Middle frontal gyrus (tissue), 1 donor: ENCODE results near the gene TCEANC.
A peak's percentile ranks its signal among the peaks of the same experiment; 100 is the strongest.
"Not testable (repeated sequence)": the region's sequence is repeated elsewhere in the genome, so short reads cannot be mapped to it uniquely, and the experiment has no call there.

Experiments
- DNase-seq: peaks from one replicate; pipeline ENCODE4 v3.0.0-alpha.2; 2015; ENCODE audit warnings: low spot score; ENCODE audit errors: extremely low spot score

Gene TCEANC

DNA sequence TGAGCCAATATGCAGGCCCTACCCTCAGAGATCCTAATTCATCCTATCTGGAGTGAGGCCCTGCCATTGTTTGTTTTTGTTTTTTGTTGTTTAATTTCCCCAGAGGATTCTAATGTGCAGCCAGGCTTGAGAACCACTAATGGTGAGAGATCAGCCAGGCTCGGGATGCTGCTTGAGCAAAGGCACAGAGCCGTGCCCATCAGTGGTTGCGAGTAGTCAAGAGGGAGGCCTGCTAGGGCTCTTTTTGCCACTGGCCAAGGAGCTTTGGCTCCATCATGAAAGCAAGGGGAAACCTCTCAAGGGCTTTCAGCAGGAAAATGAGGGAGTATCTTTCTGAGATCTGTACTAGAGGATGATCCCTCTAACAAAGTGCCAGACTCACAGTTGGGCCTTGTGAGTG, 2.7 kb downstream of the TCEANC start:
- no peak for DNase-seq

DNA sequence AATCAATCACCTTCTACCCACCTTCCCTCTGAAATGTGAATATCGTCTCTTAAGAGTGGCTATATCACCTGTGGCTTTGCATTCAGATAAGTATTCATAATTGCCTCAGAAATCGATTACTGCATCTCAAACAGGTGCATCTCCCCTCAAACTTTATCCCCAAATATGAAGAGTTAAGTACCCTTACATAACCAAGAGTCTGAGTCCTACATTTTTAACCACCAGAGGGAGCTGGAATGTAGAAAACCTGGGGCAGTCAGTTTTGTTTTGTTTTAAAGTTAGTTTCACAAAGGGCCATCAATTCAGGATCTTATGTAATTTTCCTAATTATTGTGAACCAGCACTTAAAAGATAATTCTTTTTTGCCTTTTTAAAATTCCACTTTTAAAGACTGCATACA, 5.7 kb downstream of the TCEANC start:
- peak; percentile 36 for DNase-seq

DNA sequence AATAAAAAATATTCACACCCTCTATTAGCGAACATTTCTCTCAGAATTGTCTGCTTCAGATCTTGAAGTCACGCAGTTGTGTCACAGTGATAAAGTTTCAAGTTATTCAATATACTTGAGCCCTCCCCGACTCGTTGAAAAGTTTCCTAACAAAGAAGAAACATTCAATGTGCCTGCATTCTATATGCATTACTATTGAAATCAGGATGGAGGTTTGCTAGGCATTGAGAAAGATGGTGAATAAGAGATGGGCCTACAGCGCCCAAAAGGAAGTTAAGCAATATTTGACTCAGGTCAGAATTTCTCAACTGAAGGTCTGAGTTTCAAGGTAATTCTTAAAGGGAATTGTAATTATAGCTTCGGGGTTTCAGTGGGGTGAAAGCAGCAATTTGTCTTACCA, 6.1 kb downstream of the TCEANC start:
- DNase-seq: no peak

DNA sequence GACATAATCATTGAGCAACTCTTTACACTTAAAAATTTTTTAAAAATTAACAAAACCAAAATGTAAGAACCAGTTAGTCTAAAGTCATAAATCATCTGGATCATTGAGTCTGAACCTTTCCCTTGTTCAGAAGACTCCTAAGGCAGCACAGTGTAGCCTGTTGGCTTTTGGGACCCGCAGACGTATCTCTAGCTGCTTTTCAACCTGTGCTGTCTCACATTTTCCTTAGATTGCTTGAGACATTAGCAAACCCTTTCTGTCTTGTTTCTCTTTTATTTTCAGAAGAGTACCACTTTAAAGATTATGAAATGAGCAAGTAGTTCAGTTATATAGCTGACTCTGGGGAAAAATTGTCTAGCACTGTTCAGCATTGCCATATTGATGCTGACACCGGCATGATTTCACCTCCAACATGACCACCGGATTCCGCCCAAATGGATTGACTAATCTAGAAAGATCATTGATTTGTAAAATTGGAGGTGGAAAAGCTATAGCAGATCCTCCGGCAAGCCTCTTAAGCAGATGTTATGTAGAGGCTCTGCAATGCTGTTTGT, 8.9 kb downstream of the TCEANC start:
- DNase-seq: no peak

DNA sequence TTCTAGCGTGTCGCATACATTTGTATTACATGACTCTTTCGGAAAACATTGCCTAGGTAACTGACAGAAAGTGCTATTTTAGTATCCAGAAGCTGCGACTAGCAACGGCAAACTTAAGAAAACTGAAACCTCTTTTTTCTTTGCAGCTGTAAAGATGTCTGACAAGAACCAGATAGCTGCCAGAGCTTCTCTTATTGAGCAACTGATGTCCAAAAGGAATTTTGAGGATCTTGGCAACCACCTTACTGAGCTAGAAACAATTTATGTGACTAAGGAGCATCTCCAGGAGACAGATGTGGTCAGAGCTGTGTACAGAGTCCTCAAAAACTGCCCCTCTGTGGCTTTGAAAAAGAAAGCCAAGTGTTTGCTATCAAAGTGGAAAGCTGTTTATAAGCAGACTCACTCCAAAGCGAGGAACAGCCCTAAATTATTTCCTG, 9.4 kb downstream of the TCEANC start:
- DNase-seq: no peak

DNA sequence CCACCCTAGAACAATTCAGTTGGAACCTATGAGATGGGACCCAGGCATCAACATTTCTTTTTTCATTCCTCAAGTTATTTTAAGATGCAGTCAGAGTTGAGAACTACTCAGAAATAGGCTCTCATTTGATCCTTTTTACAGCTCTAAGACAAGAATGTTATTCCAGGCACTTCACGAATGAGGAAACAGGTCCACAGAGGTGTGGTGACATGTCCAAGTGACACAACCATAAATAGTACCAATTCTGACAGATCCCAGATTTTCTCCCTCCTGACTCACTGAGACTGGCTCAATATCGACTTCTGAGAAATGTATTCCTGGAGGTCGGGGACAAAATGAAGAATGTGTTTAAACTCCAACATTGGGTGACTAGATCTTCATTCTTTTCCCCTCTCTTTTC, 11.1 kb downstream of the TCEANC start:
- DNase-seq: no peak

DNA sequence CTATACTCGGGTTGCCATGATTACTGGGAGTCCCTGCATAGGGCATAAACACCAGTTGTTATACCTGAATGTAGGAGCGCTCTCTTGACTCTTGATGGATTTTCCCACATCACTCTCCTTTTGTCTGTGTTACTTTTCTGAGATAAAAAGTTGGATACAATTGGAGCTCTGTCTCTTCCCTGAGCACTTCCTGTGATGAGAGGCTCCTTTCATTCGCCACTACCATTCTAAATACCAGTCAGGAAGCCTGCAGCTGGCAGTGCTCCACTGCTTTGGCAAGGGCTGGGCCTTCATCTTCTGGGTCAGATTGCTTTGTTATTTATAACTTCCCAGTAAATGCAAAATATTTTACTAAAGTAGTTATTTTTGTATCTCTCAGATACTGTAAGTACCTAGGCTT, 13.9 kb downstream of the TCEANC start:
- no peak for DNase-seq

DNA sequence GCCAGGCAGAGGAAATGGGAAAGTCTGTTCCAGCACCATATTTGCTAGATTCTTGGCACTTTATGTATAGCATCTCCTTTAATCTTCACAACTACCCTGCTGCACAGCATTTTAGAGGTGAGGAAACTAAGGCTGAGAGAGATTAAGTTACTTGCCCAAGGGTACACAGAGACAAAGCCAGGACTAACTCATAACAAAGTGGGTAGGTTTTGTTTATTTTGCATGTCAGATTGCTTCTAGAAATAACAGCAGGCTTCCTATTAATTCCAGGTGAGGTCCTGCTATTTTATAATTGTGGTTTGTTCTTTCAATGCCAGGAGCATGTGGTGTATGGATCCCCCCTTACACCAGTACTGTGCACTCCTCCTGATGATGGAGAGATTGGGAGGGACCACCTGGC, 15.0 kb downstream of the TCEANC start:
- DNase-seq: no peak

DNA sequence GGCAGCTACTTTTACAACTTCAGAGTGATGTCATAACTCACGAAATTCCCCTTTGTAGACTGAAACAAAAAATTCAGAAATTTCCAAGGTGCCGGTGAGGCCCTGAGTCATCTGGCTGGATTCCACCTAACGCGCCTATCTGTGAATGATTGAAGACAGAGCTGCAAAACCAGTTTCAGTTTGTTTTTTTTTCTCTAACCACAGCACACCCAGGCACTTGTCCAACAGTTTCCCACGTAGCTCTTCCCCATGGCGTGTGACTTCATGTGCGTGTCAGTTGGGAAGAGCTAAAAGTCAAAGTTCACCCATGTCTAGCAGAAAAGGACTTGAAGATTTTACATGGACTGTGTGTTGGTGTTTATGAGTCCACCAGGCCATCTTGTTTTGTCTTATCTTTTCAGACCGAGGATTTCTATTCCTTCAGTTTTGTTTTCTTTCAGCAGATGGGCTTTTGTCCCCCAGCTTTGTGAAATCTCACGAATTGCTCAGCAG, 16.4 kb downstream of the TCEANC start:
- no peak for DNase-seq

DNA sequence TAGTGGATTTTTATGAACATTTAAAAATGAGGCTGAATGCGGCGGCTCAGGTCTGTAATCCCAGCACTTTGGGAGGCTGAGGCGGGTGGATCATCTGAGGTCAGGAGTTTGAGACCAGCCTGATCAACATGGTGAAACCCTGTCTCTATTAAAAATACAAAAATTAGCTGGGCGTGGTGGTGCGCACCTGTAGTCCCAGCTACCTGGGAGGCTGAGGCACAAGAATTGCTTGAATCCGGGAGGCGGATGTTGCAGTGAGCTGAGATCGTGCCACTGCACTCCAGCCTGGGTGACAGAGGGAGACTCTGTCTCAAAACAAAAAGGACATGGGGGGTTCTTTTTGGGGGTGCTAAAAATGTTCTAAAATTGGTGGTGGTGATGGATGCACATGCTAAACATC, 16.8 kb downstream of the TCEANC start:
- not testable (repeated sequence) for DNase-seq

DNA sequence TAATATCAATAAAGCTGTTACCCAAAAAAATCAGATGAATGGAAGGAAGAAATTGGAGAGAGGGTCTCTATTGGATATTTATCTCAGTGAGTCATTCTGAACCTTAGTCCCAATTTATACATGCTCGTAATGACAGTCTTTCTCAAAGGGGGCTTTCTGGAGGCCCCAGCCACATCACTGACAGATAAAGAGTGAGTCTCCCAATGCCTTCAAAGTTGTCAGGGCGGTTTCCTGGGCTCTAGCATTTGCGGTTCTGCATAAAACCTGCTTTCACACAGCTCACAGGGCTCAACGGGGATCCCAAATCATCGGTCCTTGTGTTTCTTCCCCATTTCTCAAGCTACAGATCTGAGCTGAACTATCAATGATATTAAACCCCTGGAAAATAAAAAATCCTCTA, 17.3 kb downstream of the TCEANC start:
- DNase-seq: no peak

DNA sequence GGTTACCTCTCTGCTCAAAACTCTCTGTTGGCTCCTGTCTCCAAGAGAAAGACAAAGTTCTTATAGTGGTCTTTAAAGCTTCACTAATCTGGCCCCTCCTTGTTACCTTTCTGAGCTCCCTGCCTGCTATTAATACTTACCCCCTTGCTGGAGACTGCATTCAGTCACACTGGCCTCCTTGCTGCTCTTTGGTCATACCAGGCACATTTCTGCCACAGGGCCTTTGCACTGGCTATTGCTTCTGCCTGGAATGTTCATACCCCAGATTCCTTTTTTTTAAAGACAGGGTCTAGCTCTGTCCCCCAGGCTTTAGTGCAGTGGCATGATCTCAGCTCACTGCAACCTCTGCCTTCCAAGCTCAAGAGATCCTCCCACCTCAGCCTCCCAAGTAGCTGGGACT, 20.1 kb downstream of the TCEANC start:
- no peak for DNase-seq

DNA sequence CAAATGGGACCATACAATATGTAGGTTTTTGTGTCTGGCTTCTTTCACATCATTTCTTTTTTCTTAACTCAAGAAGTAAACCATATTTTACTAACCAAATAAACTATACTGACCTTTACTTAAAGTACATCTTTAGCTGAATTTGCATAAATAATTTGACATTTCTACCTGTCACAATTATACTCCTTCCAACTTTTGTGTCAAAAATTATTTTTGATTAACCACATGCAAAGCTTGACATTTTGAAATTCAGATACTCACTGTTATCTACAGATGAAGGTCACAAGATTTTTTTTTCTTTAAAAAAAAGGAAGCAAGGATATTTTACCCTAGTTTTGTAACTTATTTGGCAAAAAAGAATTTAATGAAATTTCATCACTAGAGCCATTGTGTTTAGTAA, 23.9 kb downstream of the TCEANC start:
- no peak for DNase-seq

DNA sequence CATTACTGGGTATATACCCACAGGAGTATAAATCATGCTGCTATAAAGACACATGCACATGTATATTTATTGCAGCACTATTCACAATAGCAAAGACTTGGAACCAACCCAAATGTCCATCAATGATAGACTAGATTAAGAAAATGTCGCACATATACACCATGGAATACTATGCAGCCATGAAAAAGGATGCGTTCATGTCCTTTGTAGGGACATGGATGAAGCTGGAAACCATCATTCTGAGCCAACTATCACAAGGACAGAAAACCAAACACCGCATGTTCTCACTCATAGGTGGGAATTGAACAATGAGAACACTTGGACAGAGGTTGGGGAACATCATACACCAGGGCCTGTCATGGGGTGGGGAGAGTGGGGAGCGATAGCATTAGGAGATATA, 26.8 kb downstream of the TCEANC start:
- DNase-seq: not testable (repeated sequence)

DNA sequence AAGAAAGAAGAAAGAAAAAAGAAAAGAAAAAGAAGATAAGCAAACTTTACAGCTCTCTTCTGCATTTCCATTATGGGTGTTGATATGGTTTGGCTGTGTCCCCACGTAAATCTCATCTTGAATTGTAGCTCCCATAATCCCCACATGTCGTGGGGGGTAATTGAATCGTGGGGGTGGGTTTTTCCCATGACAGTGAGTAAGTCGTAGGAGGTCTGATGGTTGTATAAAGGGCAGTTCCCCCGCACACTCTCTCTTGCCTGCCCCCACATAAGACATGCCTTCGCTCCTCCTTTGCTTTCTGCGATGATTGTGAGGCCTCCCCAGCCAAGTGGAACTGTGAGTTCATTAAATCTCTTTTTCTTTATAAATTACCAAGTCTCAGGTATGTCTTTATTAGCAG, 28.7 kb downstream of the TCEANC start:
- DNase-seq: no peak

DNA sequence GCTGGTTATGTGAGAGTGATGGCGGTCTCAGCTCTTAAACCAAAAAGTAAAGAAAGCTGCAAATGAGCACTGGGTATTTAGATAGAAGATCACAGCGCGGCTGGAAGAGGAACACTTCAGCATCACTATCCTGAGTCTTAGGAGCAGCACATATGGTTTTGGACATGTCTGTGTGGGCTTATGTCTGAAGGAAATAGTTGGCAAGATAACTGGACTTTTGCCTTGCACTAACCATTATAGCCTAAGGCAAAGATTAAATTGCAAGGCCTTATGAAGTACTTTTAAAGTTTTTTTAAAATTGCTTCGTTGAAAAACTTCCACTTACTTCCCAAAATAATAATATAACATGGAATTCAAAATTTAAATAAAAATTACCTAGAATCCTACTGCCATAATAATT, 31.4 kb downstream of the TCEANC start:
- DNase-seq: no peak

DNA sequence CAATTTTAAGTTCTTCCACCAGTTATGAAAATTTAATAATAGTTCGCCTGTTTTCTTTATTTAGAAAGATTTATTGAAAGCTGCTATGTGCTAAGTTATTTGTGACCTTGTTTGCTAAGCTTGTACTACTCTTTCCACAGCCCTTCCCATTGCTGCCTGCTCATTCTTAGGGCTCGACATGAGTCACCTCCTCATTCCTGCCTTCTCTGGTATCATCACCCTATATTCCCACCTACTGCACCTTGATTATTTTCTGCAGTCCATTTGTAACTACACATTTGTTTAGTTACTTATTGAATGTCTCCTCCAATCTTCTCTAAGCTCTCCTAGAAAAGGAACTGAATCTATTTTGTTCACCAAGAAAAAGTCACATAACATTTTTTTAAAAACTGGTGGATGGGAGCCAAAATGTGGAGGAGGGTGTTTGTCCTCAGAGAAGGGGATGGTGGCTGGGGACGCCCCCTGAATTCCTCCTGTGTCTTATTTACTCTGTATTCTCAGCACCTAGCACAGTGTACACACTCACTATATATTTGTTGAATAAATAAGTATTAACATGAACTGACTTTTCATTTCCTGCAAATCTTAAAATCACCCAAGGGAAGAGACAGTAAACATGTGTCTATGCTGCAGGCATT, 32.3 kb downstream of the TCEANC start:
- DNase-seq: no peak

DNA sequence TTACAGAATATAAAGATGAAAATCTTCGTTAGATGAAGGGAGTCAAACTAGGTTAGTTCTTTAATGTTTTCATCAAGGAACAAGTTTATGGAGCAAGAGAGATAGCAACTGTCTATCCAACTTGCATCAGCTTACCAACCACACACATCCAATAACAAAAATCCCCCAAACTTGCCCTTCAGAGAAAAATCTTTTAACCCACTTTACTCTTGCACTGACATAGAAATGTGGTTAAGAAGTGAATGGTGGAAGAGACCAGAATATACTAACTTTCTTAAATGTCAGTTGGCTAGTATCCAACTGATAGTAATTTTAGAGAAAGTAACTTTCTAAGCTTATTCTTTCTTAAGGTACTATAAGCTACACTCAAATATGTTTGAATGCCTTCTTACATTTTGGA, 34.3 kb downstream of the TCEANC start:
- DNase-seq: no peak

DNA sequence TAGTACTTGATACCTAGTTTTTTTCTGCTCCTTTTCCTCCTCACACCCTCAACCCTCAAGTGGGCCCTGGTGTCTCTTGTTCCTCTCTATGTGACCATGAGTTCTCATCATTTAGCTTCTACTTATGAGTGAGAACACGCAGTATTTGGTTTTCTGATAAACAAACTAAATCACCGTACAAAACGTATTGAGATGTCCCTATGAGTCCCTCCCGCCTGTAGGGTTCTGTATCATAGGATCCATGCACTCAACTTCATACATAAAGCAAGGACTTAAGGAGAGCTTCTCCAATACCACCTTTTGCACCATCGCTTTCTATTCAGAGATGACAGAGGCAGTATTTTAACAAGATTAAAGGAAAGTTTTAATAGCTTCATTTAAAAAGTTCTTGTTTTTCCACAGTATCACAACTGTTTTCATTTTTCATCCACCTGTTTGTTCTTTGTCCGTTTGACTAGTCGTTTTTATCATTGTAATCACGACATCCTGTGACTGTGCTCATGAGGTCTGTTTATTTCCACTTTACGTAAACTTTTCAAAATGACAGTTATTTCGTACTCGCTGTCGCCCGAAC, 35.5 kb downstream of the TCEANC start:
- no peak for DNase-seq

DNA sequence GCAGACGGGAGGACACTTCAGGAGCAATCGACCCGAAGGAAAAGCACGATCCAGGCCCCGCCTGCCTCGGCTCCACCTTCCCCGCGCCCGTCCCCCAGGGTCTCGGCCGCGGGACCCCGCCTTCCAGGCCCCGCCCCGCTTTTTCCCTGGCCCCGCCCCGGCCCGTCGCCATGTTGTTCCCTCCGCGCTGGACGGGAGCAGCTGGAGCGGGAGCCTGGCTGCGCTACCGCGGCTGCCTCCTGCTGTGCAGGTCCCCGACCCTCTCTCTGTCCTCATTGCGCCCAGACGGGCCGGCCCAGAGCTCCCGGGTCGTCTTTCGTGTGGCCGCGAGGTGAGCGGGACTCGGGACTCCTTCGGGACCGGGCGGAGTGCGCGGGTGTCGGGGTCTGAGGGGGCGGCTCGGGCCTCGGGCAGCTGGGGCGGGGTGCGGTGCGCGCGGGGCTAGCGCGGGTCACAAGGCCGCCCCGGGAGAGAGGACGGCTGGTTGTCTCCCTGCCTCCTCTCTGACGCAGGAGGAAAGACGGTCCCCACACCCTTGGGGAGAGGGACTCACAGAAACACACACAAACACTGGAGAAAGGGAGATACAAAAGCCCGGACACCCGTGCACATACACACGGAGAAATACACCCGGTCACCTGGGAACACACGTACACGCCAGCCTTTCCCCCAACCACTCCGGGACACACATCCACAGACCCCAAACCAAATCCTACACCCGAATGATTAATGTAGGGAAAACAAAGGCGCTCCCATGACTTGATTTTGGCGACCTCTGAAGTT, 36.2 kb downstream of the TCEANC start, which contains the start of gene RAB9A:
RAB9A (plus strand) TSS at position 171 of the 783 bp plus-strand sequence. CDS start 19,619 bp downstream, outside the sequence.
- peak; percentile 31 for DNase-seq

DNA sequence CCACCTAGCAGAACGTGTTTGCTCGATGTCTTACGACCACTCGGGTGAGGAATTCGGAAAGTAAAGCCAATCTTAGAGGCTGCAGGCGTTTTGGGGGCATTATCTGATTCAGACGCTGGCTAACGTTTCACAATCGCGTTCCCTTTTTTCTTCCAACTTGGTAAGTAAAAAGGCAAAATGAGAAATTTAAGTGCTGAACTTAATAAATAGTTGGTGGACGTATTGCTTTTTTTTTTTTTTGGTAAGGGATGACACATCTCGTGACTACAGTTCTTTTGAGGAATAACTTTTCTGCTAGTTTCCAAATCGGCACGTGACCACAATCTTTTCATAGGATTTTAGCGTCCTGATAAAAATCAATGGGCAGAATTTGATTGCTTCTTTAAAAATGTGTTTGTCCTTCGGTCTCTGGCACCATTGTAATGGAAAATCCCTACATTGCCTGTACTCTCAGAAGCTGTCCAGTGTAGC, 36.8 kb downstream of the TCEANC start:
- DNase-seq: no peak

DNA sequence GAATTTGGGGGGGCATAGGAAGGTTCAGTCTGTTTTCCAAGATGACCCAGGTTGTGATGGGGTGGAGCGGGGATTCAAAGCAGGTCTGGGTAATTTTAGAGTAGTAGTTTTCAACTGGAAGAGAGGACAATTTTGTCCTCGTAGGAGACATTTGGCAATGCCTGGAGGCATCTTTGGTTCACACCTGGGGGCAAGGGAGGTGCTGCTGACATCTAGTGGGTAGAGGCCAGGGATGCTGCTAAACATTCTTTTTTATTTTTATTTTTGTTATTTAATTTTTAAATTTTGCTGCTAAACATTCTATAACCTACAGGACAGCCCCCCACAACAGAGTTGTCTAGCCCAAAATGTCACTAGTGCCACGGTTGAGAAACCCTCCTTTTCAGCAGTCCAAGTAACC, 37.9 kb downstream of the TCEANC start:
- DNase-seq: no peak
